Peyer's patch (tissue), 4 donors: ENCODE measurements around the gene RFWD3.

ENCODE experiments used
- POLR2A ChIP-seq, 2 donors: fragments of 450-650 bp; IDR thresholded peaks; one replicate each; pipeline ENCODE4 v1.5.1; 2017; ENCODE audit warnings: antibody characterized with exemption in 2 of 2, mild to moderate bottlenecking in 2 of 2, moderate library complexity in 2 of 2
- TF ChIP-seq, protein P1 (sequence below), 6 experiments: fragments of 450-650 bp in 4 of 6; fragments of 200-600 bp in 2 of 6; sonication (generic) in 1 of 6; IDR thresholded peaks; one replicate each; pipeline ENCODE4 v1.5.1; 2017 to 2019; ENCODE audit warnings: antibody characterized with exemption in 6 of 6, mild to moderate bottlenecking in 3 of 6, moderate library complexity in 1 of 6

DNA sequence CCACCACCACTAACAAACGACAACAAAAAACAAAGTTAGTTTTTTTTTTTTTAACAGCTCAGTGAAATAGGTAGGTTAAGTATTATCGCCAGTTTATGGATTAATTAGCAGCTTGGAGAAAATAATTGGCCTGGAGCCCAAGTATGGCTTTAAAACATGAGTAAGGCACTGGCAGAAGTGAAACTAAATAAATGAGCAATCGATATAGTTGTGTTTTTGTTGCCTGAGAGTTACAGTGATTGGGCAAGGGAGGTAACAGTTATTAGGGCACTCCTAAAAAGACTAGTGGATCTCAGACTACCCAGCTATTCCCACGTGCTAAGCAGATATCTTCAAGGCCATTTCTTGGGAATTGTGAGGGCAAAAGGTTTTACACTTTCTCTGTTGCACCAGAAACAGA lies 31.5 kb upstream of the RFWD3 start:
- TF ChIP-seq, protein P1, sequence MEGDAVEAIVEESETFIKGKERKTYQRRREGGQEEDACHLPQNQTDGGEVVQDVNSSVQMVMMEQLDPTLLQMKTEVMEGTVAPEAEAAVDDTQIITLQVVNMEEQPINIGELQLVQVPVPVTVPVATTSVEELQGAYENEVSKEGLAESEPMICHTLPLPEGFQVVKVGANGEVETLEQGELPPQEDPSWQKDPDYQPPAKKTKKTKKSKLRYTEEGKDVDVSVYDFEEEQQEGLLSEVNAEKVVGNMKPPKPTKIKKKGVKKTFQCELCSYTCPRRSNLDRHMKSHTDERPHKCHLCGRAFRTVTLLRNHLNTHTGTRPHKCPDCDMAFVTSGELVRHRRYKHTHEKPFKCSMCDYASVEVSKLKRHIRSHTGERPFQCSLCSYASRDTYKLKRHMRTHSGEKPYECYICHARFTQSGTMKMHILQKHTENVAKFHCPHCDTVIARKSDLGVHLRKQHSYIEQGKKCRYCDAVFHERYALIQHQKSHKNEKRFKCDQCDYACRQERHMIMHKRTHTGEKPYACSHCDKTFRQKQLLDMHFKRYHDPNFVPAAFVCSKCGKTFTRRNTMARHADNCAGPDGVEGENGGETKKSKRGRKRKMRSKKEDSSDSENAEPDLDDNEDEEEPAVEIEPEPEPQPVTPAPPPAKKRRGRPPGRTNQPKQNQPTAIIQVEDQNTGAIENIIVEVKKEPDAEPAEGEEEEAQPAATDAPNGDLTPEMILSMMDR (IDR thresholded peaks at IDR 0.05) = no peak
- TF ChIP-seq POLR2A (IDR thresholded peaks at IDR 0.05) = no peak
